Measurements from ENCODE around the gene ICE2.
A peak's percentile ranks its signal among the peaks of the same experiment; 100 is the strongest.

Gene ICE2

GRCh38 chr15:60373327-60373726 lies 105.6 kb downstream of the ICE2 start:
- peak overlapping the region; percentile 79 for H3K27ac ChIP-seq

GRCh38 chr15:60372756-60373155 lies 106.2 kb downstream of the ICE2 start:
- no peak overlapping the region for H3K27ac ChIP-seq
- TF ChIP-seq, protein P1, sequence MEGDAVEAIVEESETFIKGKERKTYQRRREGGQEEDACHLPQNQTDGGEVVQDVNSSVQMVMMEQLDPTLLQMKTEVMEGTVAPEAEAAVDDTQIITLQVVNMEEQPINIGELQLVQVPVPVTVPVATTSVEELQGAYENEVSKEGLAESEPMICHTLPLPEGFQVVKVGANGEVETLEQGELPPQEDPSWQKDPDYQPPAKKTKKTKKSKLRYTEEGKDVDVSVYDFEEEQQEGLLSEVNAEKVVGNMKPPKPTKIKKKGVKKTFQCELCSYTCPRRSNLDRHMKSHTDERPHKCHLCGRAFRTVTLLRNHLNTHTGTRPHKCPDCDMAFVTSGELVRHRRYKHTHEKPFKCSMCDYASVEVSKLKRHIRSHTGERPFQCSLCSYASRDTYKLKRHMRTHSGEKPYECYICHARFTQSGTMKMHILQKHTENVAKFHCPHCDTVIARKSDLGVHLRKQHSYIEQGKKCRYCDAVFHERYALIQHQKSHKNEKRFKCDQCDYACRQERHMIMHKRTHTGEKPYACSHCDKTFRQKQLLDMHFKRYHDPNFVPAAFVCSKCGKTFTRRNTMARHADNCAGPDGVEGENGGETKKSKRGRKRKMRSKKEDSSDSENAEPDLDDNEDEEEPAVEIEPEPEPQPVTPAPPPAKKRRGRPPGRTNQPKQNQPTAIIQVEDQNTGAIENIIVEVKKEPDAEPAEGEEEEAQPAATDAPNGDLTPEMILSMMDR (conservative IDR thresholded peaks at IDR 0.05), result no peak

More at GRCh38 chr15:60373327-60373726, 105.6 kb downstream of the ICE2 start:
- TF ChIP-seq, protein P1 (conservative IDR thresholded peaks at IDR 0.05), result no peak

DNA sequence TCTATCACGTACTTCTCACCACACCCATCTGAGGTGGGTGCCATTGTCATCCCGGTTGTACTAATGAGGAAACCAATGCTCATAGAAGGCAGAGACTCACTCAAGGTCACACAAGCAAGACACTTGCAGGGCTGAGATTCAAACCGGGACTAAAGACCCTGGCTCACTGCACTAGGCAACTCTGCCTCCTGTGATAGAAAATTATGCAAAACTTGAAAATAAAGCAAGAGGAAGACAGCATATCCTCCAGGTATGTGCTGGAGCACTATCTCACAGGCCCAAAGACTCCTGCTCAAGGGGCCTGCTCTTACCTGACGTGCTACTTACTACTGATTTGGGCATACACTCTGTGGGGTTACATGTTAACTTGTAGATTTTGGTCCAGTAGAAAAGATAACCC lies 106.7 kb downstream of the ICE2 start:
- no peak overlapping the region for H3K27ac ChIP-seq
- TF ChIP-seq, protein P1 (conservative IDR thresholded peaks at IDR 0.05), result no peak

GRCh38 chr15:60371175-60372051 lies 107.5 kb downstream of the ICE2 start:
- TF ChIP-seq, protein P1 (conservative IDR thresholded peaks at IDR 0.05), result no peak
- no peak overlapping the region for H3K27ac ChIP-seq

DNA sequence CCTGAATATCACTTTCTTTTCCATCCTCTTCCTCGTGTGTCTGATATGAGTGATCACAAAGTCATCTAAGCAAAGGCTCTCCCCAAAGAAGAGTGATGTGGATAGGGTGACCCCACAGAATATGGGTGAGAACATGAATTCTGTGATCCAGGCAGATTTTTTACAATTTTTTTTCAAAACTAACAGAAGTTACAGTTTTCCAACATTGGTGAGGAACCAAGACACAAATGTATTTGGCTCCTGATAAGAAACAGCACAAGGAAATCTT lies 108.1 kb downstream of the ICE2 start:
- no peak overlapping the region for H3K27ac ChIP-seq
- TF ChIP-seq, protein P1 (conservative IDR thresholded peaks at IDR 0.05), result no peak

DNA sequence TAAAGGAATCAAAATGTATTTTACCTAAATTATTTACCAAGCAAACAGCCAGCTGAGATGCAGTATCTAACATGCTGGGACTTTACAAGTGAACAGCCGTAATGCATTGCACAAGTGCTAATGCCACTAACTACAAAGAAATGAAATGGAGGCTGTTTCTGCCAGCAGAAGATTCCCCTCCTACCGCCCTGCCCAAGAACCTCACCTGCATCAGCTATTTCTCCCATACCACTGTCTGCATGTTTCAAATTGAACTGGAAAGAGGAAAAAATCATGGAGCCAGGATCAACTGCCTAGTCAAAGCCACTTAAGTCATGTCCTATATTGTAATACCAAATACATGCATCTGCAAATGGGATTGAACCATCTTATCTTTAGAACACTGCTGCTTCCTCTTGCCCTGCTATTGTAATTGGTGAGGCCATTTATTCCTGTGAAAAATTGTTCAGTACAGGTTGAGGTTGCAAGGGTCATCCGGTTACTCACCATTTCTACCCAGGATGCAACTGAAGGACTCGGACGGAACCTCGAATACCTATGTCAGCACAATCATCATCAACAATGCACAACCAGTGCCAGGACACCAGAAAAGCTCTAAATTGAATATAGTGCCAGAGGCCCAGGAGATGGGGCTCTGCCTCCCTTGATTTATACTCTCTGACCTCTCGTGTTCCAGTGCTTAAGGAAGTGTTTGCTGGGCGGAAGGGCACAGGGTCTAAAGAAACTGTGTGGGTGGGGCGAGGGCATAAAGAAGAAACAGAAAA lies 108.7 kb downstream of the ICE2 start:
- no peak overlapping the region for H3K27ac ChIP-seq
- TF ChIP-seq, protein P1 (conservative IDR thresholded peaks at IDR 0.05), result no peak

GRCh38 chr15:60369696-60370095 lies 109.2 kb downstream of the ICE2 start:
- H3K27ac ChIP-seq, result no peak overlapping the region
- TF ChIP-seq, protein P1 (conservative IDR thresholded peaks at IDR 0.05), result no peak
